Activated gamma-delta T cell (primary cell): ENCODE measurements around the gene LMNA.
"Not testable (repeated sequence)": the region's sequence is repeated elsewhere in the genome, so short reads cannot be mapped to it uniquely, and the experiment has no call there.

Source experiments
- DNase-seq: peaks from one replicate; lab custom pipeline; 2025; lab: John Stamatoyannopoulos, UW

LMNA gene

GRCh38 chr1:156122086-156122485 lies 7.6 kb downstream of the LMNA start:
- no peak for DNase-seq

DNA sequence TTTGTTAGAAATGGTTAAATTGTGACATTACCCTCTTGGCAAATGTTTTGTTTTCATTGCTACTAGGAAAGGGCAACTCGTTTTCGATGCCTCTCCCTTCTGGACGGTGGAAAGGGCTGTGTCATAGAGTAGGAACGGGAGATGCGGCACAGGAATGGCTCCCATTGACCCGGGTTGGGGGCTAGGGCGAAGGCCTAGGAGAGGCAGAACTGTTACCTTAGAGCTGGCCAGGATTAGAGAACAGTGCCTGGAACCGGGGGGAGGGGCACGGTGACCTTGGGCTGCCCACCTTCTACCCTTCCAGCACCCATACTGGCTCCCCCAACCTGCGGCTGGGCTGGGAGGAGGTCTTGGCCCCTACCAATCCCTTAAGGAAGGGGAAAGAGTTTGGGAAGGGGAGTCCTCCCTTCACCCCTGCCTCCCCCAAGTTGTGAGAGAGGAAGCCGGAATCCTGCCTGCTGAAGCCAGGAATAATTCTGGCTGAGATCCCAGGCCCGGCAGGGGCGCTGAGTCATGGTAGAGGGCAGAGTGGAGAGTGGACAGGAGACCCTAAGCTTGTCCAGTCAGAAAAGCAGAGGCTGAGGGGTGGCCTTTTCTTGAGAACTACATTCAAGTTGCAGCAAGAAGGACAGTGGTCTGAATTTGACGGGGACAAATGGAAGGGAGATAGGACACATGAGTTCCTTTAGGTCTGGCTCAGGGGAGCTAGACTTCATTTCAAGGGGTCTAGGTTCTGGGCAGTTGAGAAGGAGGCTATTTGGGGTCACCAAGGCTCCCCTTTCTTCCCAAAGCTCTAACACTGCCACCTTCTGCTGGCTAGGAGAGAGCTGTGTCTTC lies 8.2 kb downstream of the LMNA start:
- no peak for DNase-seq

GRCh38 chr1:156123356-156124196 lies 9.1 kb downstream of the LMNA start:
- DNase-seq = peak; percentile 30

DNA sequence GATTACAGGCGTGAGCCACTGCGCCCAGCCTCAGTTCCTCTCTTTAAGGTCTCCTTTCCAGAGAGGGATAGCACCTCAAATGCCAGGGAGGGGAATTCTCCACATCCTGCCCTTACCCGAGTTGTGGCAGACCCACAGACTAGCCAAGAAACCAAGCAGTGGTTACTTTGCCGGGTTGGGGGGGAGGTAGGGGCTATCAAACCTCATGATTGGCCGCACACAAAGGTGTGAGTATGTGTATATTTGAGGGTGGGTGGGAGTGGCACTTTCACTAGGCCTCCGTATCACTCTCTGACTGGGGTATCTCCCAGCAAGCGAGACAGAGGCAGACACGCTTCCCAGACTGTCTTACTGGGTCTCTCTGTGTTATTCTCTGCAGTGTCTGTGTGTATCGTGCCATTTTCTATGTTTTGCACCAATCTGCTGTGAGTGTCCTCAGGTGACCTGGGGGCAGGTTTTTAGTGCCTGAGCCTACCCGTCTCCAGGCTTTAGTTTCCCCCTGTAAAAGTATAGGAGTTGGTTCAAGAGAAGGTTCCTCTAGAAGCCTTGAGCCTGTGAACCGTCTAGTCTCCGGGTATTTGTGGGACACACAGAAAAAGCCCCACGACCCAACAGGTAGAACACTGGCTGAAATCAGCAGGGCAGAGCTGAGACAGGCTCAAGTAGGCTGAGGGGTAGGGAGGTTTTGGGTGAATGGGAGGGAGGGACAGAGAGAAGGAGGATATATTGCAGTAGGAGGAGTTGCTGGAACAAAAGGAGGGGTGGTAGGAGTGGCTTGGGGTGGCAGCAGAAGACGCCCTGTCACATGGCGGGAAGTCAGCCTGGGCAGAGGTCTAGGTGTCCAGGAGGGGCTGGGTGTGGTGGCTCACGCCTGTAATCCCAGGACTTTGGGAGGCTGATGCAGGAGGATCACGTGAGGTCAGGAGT lies 10.3 kb downstream of the LMNA start:
- DNase-seq = no peak

GRCh38 chr1:156125544-156125943 lies 11.0 kb downstream of the LMNA start:
- DNase-seq = not testable (repeated sequence)

GRCh38 chr1:156126043-156126629 lies 11.6 kb downstream of the LMNA start:
- peak; percentile 77 for DNase-seq

DNA sequence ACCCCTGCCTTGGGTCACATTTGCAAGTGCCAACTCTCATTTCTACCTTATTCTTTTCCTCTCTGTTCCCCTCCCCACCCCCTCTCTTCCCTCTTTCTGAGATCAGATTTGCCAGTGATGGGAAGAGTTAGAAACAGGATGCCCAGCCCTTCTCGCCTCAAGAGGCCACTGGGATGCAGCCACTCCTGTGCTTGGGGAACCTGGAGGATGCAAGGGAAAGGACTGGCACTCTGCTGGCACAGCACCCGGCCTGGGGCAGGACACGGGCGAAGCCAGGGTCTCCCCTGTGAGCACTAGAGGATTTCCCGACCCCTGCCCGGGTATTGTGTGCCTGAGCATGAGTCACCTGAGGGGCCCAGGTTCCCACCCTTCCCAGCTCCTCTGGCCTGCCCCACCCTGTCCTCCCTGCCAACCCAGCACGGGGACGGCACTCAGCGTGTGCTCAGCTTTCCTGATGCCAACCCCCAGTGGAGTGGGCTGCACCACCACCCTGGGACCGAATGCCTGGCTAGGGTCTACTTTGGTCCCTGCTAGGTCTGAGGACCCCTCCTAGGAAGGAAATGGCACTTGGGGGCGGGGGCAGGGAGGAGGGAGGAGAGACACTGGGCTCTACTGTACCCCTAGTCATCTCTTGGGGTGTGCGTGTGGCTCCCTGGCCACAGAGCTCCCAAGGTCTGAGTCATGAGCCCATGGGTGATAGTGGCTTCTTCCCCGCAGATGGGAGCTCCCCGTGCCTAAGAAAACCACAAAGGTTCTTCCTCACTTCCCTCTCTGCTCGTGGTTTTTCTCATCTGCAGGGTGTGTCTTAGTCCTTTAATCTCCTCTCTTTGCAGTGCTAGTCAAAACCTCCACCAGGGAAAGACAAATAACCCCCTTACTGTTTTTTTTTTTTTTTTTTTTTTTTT lies 12.4 kb downstream of the LMNA start:
- DNase-seq = peak; percentile 45

- no peak for DNase-seq
Measured at GRCh38 chr1:156128308-156128653, 13.8 kb downstream of the LMNA start.

DNA sequence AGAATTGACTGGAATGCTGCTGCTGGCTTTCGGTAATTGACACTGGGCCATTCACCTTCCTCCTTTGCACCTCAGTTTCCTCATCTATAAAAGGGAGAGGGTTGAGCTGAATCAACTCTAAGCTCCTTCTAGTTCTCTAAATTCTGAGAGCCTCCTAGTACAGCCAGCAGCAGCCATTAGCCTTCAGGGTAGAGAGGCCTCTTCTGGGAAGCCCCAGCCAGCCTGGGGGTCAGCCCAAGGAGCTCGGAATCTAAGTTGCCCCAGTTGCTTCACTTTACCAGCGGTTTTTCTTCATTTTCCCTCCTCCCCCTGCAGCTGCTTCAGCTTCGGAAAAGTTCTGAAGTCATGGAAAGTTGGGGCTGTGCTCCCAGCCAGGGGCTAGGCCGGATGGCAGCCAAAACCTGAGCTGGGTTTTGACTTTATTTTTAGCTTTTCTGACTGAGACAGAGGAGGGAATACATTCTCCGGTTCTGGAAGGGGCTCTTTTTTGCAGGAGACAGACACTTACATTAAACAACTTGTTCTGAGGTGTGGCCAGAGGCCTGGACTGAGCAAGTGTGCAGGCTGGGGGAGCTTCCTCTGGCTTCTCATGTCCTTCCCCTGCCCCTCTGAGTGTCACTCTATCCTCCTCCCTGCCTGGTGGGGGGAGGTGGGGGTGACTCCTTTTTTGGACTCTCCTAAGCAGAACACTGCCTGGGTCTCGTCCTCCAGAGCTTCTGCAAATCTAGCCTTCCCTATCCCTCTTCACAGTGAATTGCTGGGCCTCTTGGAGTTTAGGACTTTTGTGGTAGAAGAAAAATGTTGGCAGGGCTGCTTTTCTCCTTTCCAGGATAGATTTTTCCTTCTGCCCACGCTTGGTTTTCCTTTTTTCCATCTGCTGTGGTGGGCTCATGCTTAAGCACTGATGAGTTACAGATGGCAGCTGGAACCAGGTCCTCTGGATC lies 14.4 kb downstream of the LMNA start:
- no peak for DNase-seq

GRCh38 chr1:156129687-156130577 lies 15.4 kb downstream of the LMNA start:
- DNase-seq = no peak

DNA sequence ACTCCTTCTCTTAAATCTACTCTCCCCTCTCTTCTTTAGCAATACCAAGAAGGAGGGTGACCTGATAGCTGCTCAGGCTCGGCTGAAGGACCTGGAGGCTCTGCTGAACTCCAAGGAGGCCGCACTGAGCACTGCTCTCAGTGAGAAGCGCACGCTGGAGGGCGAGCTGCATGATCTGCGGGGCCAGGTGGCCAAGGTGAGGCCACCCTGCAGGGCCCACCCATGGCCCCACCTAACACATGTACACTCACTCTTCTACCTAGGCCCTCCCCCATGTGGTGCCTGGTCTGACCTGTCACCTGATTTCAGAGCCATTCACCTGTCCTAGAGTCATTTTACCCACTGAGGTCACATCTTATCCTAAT lies 16.0 kb downstream of the LMNA start:
- DNase-seq = no peak

DNA sequence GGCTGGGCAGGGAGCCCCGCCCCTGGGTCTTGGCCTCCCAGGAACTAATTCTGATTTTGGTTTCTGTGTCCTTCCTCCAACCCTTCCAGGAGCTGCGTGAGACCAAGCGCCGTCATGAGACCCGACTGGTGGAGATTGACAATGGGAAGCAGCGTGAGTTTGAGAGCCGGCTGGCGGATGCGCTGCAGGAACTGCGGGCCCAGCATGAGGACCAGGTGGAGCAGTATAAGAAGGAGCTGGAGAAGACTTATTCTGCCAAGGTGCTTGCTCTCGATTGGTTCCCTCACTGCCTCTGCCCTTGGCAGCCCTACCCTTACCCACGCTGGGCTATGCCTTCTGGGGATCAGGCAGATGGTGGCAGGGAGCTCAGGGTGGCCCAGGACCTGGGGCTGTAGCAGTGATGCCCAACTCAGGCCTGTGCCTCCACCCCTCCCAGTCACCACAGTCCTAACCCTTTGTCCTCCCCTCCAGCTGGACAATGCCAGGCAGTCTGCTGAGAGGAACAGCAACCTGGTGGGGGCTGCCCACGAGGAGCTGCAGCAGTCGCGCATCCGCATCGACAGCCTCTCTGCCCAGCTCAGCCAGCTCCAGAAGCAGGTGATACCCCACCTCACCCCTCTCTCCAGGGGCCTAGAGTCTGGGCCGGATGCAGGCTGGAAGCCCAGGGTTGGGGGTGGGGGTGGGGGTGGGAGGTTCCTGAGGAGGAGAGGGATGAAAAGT lies 20.4 kb downstream of the LMNA start:
- DNase-seq = no peak

- DNase-seq = no peak
Measured at GRCh38 chr1:156135930-156136871, 21.7 kb downstream of the LMNA start.

DNA sequence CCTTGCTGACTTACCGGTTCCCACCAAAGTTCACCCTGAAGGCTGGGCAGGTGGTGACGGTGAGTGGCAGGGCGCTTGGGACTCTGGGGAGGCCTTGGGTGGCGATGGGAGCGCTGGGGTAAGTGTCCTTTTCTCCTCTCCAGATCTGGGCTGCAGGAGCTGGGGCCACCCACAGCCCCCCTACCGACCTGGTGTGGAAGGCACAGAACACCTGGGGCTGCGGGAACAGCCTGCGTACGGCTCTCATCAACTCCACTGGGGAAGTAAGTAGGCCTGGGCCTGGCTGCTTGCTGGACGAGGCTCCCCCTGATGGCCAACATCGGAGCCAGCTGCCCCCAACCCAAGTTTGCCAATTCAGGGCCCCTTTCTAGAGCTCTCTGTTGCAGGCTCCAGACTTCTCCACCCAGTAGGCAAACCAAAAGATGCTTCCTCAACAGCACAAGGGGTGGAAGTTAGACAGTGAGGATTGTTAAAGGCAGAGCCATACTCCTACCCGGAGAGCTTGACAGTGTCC lies 22.5 kb downstream of the LMNA start:
- DNase-seq = no peak

DNA sequence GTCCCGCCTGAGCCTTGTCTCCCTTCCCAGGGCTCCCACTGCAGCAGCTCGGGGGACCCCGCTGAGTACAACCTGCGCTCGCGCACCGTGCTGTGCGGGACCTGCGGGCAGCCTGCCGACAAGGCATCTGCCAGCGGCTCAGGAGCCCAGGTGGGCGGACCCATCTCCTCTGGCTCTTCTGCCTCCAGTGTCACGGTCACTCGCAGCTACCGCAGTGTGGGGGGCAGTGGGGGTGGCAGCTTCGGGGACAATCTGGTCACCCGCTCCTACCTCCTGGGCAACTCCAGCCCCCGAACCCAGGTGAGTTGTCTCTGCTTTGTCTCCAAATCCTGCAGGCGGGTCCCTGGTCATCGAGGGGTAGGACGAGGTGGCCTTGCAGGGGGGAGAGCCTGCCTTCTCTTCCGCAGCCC lies 24.0 kb downstream of the LMNA start:
- no peak for DNase-seq
